B cell (primary cell): Measurements from ENCODE around the gene NDUFAB1. TPM values are rescaled to one million over a fixed set of nuclear protein-coding genes. Genes with fewer than 3 reads are reported as not detected.

Experiments
- ATAC-seq: fragments of 200-7000 bp; cut with Tn5 transposase; one replicate; pipeline ENCODE4 v1.10.0; 2021; ENCODE audit warnings: low read depth, mild to moderate bottlenecking, moderate number of reproducible peaks, moderate library complexity
- CTCF ChIA-PET: fragments of 350-600 bp; sonication (Branson Sonifier 250); formaldehyde crosslinking; loops from one replicate; lab custom pipeline; 2021; ENCODE audit warnings: antibody characterized with exemption, inconsistent platforms; lab: Charles Lee
- POLR2A ChIA-PET: fragments of 350-600 bp; sonication (Branson Sonifier 250); formaldehyde crosslinking; loops from one replicate; lab custom pipeline; 2021; ENCODE audit warnings: antibody characterized with exemption; lab: Charles Lee
- DNase-seq: peaks from one replicate; pipeline ENCODE4 v3.0.0; 2013
- H2AFZ ChIP-seq: 2 replicates; pipeline ENCODE4 v1.6.1; 2012; ENCODE audit warnings: mild to moderate bottlenecking, low read depth, low read length; ENCODE audit not compliant: insufficient read depth, poor library complexity, severe bottlenecking
- H3K27ac ChIP-seq, 2 donors: 1 replicate in 1 of 2; 2 replicates in 1 of 2; pipeline ENCODE4 v1.5.1; 2012 to 2013; ENCODE audit warnings: low read length in 2 of 2, mild to moderate bottlenecking in 2 of 2, moderate library complexity in 1 of 2
- H3K27me3 ChIP-seq, 4 experiments: fragments of 200-600 bp in 1 of 4; sonication (generic) in 1 of 4; replicated peaks in 1 of 4; 1 replicate in 2 of 4; 2 replicates in 2 of 4; pipeline versions ENCODE4 v1.6.1 to v1.7.0; 2013 to 2016; ENCODE audit warnings: low read length in 3 of 4, mild to moderate bottlenecking in 2 of 4, mixed read lengths in 1 of 4, moderate library complexity in 1 of 4; ENCODE audit not compliant: insufficient read depth in 4 of 4, control insufficient read depth in 3 of 4; ENCODE audit errors: control extremely low read depth in 1 of 4
- H3K36me3 ChIP-seq, 2 experiments: replicated peaks in 1 of 2; 1 replicate in 1 of 2; 2 replicates in 1 of 2; pipeline versions ENCODE4 v1.6.1 to v1.7.1; 2013; ENCODE audit warnings: low read length in 1 of 2; ENCODE audit not compliant: insufficient read depth in 2 of 2, control insufficient read depth in 1 of 2; ENCODE audit errors: control extremely low read depth in 1 of 2, extremely low read depth in 1 of 2
- H3K4me1 ChIP-seq, 2 donors: fragments of 200-600 bp in 1 of 2; sonication (generic) in 1 of 2; 1 replicate in 1 of 2; 2 replicates in 1 of 2; pipeline versions ENCODE4 v1.5.1 to v1.6.1; 2013 to 2017; ENCODE audit warnings: low read length in 2 of 2; ENCODE audit not compliant: control insufficient read depth in 2 of 2, insufficient read depth in 2 of 2
- H3K4me2 ChIP-seq: replicated peaks from 2 replicates; pipeline ENCODE3; 2012; ENCODE audit warnings: mild to moderate bottlenecking, low read depth, low read length; ENCODE audit not compliant: poor library complexity, severe bottlenecking
- H3K4me3 ChIP-seq, 5 experiments: fragments of 200-600 bp in 1 of 5; sonication (generic) in 1 of 5; 1 replicate in 3 of 5; 2 replicates in 2 of 5; pipeline versions ENCODE4 v1.5.1 to v1.7.0; 2011 to 2016; ENCODE audit warnings: low read length in 4 of 5, mild to moderate bottlenecking in 4 of 5, low read depth in 2 of 5, control low read depth in 1 of 5, moderate library complexity in 1 of 5; ENCODE audit not compliant: insufficient read depth in 1 of 5; ENCODE audit errors: control extremely low read depth in 1 of 5, extremely low read depth in 1 of 5
- H3K79me2 ChIP-seq: fragments of 200-600 bp; sonication (generic); one replicate; pipeline ENCODE4 v1.6.0; 2016; ENCODE audit warnings: low read length; ENCODE audit not compliant: control insufficient read depth, insufficient read depth
- H3K9ac ChIP-seq: fragments of 200-600 bp; sonication (generic); 2 replicates; pipeline ENCODE4 v1.6.1; 2017; ENCODE audit warnings: mild to moderate bottlenecking, low read length, moderate library complexity
- H3K9me3 ChIP-seq, 3 donors: one replicate each; pipeline versions ENCODE4 v1.6.1 to v1.7.1; 2013; ENCODE audit warnings: low read length in 2 of 3; ENCODE audit not compliant: control insufficient read depth in 2 of 3, insufficient read depth in 1 of 3; ENCODE audit errors: control extremely low read depth in 1 of 3
- H4K20me1 ChIP-seq: 2 replicates; pipeline ENCODE4 v1.6.0; 2012; ENCODE audit warnings: mild to moderate bottlenecking, low read length; ENCODE audit not compliant: insufficient read depth, control insufficient read depth, poor library complexity, severe bottlenecking
- H3K27ac Mint-ChIP-seq: one replicate; pipeline ENCODE4 v1.8.0; 2021; ENCODE audit warnings: mixed read lengths
- H3K27me3 Mint-ChIP-seq: one replicate; pipeline ENCODE4 v1.8.0; 2021; ENCODE audit warnings: mixed read lengths
- H3K4me1 Mint-ChIP-seq: one replicate; pipeline ENCODE4 v1.8.0; 2021; ENCODE audit warnings: mixed read lengths
- H3K4me3 Mint-ChIP-seq: one replicate; pipeline ENCODE4 v1.8.0; 2021; ENCODE audit warnings: mixed read lengths
- H3K9me3 Mint-ChIP-seq: one replicate; pipeline ENCODE4 v1.8.0; 2022; ENCODE audit warnings: mixed read lengths; ENCODE audit not compliant: insufficient read depth
- EZH2 ChIP-seq: IDR thresholded peaks from 2 replicates; pipeline ENCODE4 v1.6.1; 2012; ENCODE audit warnings: borderline replicate concordance, low read depth, mild to moderate bottlenecking, moderate library complexity, low read length; ENCODE audit not compliant: insufficient read depth, poor library complexity, severe bottlenecking
- WGBS: methylation state at CpG from one replicate; pipeline ENCODE4 v1.1.5; 2013; ENCODE audit warnings: missing lambda C conversion rate; ENCODE audit not compliant: insufficient coverage; 5-methylcytosine and 5-hydroxymethylcytosine counted together
- intact Hi-C: fragments of 100-400 bp; cut with micrococcal nuclease; formaldehyde crosslinking; loops from one replicate; pipeline ENCODE4 v1.10.0; 2022
- polyA plus RNA-seq: library from polyadenylated mRNA; depleted of rRNA; stranded (reverse); fragments of >200 nt; gene quantifications from 2 replicates; pipeline ENCODE4 v1.2.3, GENCODE V29; 2012
- total RNA-seq, 2 donors: library from RNA; stranded (reverse); fragments of 120-200 nt in 1 of 2; gene quantifications; 1 replicate in 1 of 2; 2 replicates in 1 of 2; pipeline versions ENCODE4 v1.2.3 to v1.2.4, GENCODE V29; 2013 to 2022
- TF ChIP-seq, protein P1 (sequence below): fragments of 200-600 bp; IDR thresholded peaks from one replicate; pipeline ENCODE4 v1.8.0; 2022; ENCODE audit warnings: antibody characterized with exemption, mild to moderate bottlenecking

NDUFAB1 gene
- total and polyA plus RNA-seq, 2 donors (not counting 1 experiment from before 2014, with no cell fraction given) = 33.6 to 39.3 TPM

DNA sequence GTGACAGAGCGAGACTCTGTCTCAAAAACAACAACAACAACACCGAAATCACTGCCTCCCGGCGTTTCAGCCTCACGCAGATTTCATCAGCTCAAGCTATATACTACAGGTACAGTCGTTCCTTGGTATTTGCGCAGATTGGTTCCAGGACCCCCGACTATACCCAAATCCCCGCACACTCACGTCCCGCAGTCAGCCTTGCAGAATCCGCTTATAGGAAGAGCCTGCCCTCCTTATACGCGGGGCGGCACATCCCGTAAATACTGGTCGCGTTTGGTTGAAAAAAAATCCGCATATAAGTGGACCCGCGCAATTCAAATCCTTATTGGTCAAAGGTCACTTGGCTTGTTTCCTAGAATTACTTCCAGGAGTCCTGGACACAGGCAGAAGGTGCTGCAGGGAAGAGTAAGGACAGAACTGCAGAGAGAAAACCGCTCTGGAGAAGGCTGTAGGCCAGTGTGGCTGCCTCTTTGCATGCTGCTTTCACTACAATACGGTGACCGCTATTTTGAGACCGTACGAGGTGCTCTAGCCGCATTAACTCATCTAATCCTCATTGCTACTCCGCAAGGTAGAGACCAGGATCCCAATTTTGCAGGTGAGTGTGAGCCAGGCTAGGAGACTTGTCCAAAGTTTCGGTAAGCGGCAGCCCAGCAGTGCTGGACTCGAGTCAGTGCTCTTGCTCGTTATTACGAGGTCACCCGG lies 718 bp downstream of the NDUFAB1 start:
- Histone ChIP-seq H3K4me1 (peaks cover 15 to 19% of the 10 kb centered on the region in 2 donors), H3K4me3 (peak overlapping the region; percentile 72 to 92 (median 87)), H3K9me3 (no peaks in the 10 kb centered on the region), H3K4me2 (peak overlapping the region; percentile 92), H4K20me1 (peaks cover 50% of the 10 kb centered on the region), H3K27me3 (no peaks in the 10 kb centered on the region), H3K79me2 (peaks cover 67% of the 10 kb centered on the region), H3K9ac (peak overlapping the region; percentile 97), H3K36me3 (peaks cover 0 to 28% of the 10 kb centered on the region in 2 experiments), H2AFZ (peak overlapping the region; percentile 97), H3K27ac (peak overlapping the region in 1 of 2 donors; percentile 91)
- Mint-ChIP-seq H3K4me1 (peaks cover 24% of the 10 kb centered on the region), H3K27me3 (no peaks in the 10 kb centered on the region), H3K9me3 (no peaks in the 10 kb centered on the region), H3K4me3 (peak overlapping the region; percentile 86), H3K27ac (peak overlapping the region; percentile 56)
- ATAC-seq = no peak
- POLR2A ChIA-PET = no interaction called here
- TF ChIP-seq, protein P1, sequence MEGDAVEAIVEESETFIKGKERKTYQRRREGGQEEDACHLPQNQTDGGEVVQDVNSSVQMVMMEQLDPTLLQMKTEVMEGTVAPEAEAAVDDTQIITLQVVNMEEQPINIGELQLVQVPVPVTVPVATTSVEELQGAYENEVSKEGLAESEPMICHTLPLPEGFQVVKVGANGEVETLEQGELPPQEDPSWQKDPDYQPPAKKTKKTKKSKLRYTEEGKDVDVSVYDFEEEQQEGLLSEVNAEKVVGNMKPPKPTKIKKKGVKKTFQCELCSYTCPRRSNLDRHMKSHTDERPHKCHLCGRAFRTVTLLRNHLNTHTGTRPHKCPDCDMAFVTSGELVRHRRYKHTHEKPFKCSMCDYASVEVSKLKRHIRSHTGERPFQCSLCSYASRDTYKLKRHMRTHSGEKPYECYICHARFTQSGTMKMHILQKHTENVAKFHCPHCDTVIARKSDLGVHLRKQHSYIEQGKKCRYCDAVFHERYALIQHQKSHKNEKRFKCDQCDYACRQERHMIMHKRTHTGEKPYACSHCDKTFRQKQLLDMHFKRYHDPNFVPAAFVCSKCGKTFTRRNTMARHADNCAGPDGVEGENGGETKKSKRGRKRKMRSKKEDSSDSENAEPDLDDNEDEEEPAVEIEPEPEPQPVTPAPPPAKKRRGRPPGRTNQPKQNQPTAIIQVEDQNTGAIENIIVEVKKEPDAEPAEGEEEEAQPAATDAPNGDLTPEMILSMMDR = no peak
- no peak for TF ChIP-seq EZH2
- intact Hi-C loops = loop anchor here (5.0 kb wide), 1 partner anchor 1643 kb away; the partner anchor contains the start of gene UQCRC2
- no peak for DNase-seq
- 26% methylated on average over 34 of the region's 34 CpGs for WGBS
- CTCF ChIA-PET = interaction anchor here (1.8 kb wide), 1 partner anchor 40 kb away, joined by 5 read pairs; no protein-coding TSS in a partner anchor

DNA sequence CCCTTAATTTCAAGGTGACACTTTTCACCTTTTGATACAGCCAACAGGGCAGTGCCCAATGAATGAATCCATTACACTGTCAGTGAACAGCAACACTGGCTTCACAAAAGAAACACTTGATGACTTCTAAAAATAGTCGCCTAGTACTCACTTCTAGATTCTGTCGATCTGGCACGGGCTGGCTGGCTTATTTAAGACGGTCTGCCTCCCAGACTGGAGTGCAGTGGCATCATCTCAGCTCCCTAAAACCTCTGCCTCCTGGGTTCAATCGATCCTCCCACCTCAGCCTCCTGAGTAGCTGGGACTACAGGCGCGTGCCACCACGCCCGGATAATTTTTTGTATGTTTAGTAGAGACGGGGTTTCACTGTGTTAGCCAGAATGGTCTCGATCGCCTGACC lies 1.9 kb downstream of the NDUFAB1 start:
- intact Hi-C loops = no loop called here
- DNase-seq (no peak), ATAC-seq (no peak)
- ChIA-PET POLR2A (no interaction called here), CTCF (no interaction called here)
- Mint-ChIP-seq H3K9me3 (no peaks in the 10 kb centered on the region), H3K4me3 (no peak overlapping the region), H3K27ac (no peak overlapping the region), H3K27me3 (no peaks in the 10 kb centered on the region), H3K4me1 (peaks cover 24% of the 10 kb centered on the region)
- Histone ChIP-seq H3K27me3 (no peaks in the 10 kb centered on the region), H3K79me2 (peaks cover 79% of the 10 kb centered on the region), H3K9me3 (no peaks in the 10 kb centered on the region), H3K9ac (no peak overlapping the region), H3K27ac (no peak overlapping the region), H3K4me1 (peaks cover 15 to 19% of the 10 kb centered on the region in 2 donors), H4K20me1 (peaks cover 60% of the 10 kb centered on the region), H3K36me3 (peaks cover 0 to 40% of the 10 kb centered on the region in 2 experiments), H3K4me3 (no peak overlapping the region), H2AFZ (no peak overlapping the region), H3K4me2 (no peak overlapping the region)
- TF ChIP-seq, protein P1 = no peak
- no peak for TF ChIP-seq EZH2
- 97% methylated on average over 6 of the region's 12 CpGs for WGBS
